ENCODE measurements around the gene TMEM238L.

DNA sequence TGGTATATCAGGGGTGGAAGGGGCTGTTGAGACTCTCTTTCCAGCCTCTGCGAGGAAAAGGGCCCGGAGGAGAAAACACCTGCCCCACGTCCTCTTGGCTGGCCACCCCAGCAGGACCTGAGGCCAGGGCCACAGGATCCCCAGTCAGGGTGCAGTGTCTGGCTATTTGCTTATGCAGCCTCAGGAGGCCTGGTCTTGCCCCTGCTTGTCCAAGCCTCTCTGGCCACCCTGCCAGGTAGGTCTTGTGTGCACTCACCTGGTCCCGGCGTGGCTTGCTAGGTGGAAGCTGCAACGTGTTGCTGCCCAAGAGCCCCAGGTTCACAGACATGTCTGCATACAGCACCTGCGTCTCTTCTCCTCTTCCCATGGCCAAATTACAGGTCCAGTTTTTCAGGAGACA lies 549 bp downstream of the TMEM238L start:
- TF ChIP-seq, protein P1, sequence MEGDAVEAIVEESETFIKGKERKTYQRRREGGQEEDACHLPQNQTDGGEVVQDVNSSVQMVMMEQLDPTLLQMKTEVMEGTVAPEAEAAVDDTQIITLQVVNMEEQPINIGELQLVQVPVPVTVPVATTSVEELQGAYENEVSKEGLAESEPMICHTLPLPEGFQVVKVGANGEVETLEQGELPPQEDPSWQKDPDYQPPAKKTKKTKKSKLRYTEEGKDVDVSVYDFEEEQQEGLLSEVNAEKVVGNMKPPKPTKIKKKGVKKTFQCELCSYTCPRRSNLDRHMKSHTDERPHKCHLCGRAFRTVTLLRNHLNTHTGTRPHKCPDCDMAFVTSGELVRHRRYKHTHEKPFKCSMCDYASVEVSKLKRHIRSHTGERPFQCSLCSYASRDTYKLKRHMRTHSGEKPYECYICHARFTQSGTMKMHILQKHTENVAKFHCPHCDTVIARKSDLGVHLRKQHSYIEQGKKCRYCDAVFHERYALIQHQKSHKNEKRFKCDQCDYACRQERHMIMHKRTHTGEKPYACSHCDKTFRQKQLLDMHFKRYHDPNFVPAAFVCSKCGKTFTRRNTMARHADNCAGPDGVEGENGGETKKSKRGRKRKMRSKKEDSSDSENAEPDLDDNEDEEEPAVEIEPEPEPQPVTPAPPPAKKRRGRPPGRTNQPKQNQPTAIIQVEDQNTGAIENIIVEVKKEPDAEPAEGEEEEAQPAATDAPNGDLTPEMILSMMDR (IDR thresholded peaks at IDR 0.05): no peak
- no peak for TF ChIP-seq POLR2A (IDR thresholded peaks at IDR 0.05)

Data from esophagus squamous epithelium (tissue), 4 donors.